ENCODE data around the gene HIBADH. TPM values are rescaled to one million over a fixed set of nuclear protein-coding genes. Genes with fewer than 3 reads are reported as not detected.

The HIBADH gene
- total and polyA plus RNA-seq, 3 donors from 2014 or later, result 49.8 to 77.4 (median 69.9) TPM

GRCh38 chr7:27560706-27561235, 101.9 kb downstream of the HIBADH start:
- intact Hi-C loops (cut with DNase I; ENCODE audit: low total_unique reads), result no loop called here
- H3K9me3 ChIP-seq, result no peaks in the 10 kb centered on the region
- no peak for DNase-seq

GRCh38 chr7:27555670-27556069, 107.0 kb downstream of the HIBADH start:
- H3K4me1 ChIP-seq, result no peaks in the 10 kb centered on the region
- 93 to 97% methylated on average over 2 of the region's 2 CpGs for WGBS, 2 donors
- no peaks in the 10 kb centered on the region for H3K27me3 ChIP-seq
- DNase-seq, result no peak
- no peak overlapping the region for H3K4me3 ChIP-seq
- H3K36me3 ChIP-seq (ENCODE audit: low read depth, missing control alignments), result no peaks in the 10 kb centered on the region
- H3K9me3 ChIP-seq, result no peaks in the 10 kb centered on the region
- no peak overlapping the region for H3K27ac ChIP-seq
- intact Hi-C loops (cut with DNase I; ENCODE audit: low total_unique reads), result no loop called here
- TF ChIP-seq CTCF (IDR thresholded peaks at IDR 0.05) (no peak), POLR2A (IDR thresholded peaks at IDR 0.05) (no peak)

More at GRCh38 chr7:27560706-27561235, 101.9 kb downstream of the HIBADH start:
- Histone ChIP-seq H3K4me3 (no peak overlapping the region), H3K27ac (no peak overlapping the region), H3K27me3 (no peaks in the 10 kb centered on the region), H3K36me3 (ENCODE audit: low read depth, missing control alignments) (no peaks in the 10 kb centered on the region), H3K4me1 (no peaks in the 10 kb centered on the region)
- TF ChIP-seq POLR2A (IDR thresholded peaks at IDR 0.05) (no peak), CTCF (IDR thresholded peaks at IDR 0.05) (no peak)

- WGBS, 2 donors, result 94 to 100% methylated on average over 1 of the region's 1 CpG
- Histone ChIP-seq H3K36me3 (ENCODE audit: low read depth, missing control alignments) (no peaks in the 10 kb centered on the region), H3K9me3 (no peaks in the 10 kb centered on the region), H3K4me1 (no peaks in the 10 kb centered on the region), H3K27ac (no peak overlapping the region), H3K4me3 (no peak overlapping the region), H3K27me3 (no peaks in the 10 kb centered on the region)
- TF ChIP-seq POLR2A (IDR thresholded peaks at IDR 0.05), result no peak
- no peak for TF ChIP-seq CTCF (IDR thresholded peaks at IDR 0.05)
- no peak for DNase-seq
- intact Hi-C loops (cut with DNase I; ENCODE audit: low total_unique reads), result no loop called here
These were observed 107.9 kb downstream of the HIBADH start for GRCh38 chr7:27554826-27555225.

- H3K27ac ChIP-seq, result no peak overlapping the region
- 97% methylated on average over 5 of the region's 5 CpGs for WGBS, 2 donors
- intact Hi-C loops (cut with DNase I; ENCODE audit: low total_unique reads), result no loop called here
- TF ChIP-seq POLR2A (IDR thresholded peaks at IDR 0.05), result no peak
- no peaks in the 10 kb centered on the region for H3K36me3 ChIP-seq (ENCODE audit: low read depth, missing control alignments)
- no peaks in the 10 kb centered on the region for H3K27me3 ChIP-seq
- no peak overlapping the region for H3K4me3 ChIP-seq
- H3K9me3 ChIP-seq, result no peaks in the 10 kb centered on the region
- H3K4me1 ChIP-seq, result no peaks in the 10 kb centered on the region
- DNase-seq, result no peak
These were observed 109.4 kb downstream of the HIBADH start for GRCh38 chr7:27553273-27553672.

- no peak for DNase-seq
- intact Hi-C loops (cut with DNase I; ENCODE audit: low total_unique reads), result no loop called here
- Histone ChIP-seq H3K36me3 (ENCODE audit: low read depth, missing control alignments) (no peaks in the 10 kb centered on the region), H3K4me3 (no peak overlapping the region), H3K27ac (no peak overlapping the region), H3K4me1 (no peaks in the 10 kb centered on the region), H3K9me3 (no peaks in the 10 kb centered on the region), H3K27me3 (no peaks in the 10 kb centered on the region)
- WGBS, 2 donors, result 91 to 96% methylated on average over 8 of the region's 8 CpGs
- TF ChIP-seq POLR2A (IDR thresholded peaks at IDR 0.05), result no peak
- no peak for TF ChIP-seq CTCF (IDR thresholded peaks at IDR 0.05)
These were observed 110.8 kb downstream of the HIBADH start for GRCh38 chr7:27551803-27552400.

Measured in testis (tissue), 3 donors.